MCF 10A (cell line): ENCODE results near the gene ULK4. TPM values are rescaled to one million over a fixed set of nuclear protein-coding genes. Genes with fewer than 3 reads are reported as not detected.

ENCODE experiments used
- BruUV-seq: library from RNA; stranded (reverse); fragments of 400-500 nt; replicated peaks from 2 replicates; lab custom pipeline; 2021; lab: Mats Ljungman, UMichigan
- CTCF ChIA-PET: fragments of 300-600 bp; sonication (Branson Sonifier 250); formaldehyde crosslinking; extraction: SDS; loops from one replicate; lab custom pipeline; 2021; ENCODE audit warnings: antibody characterized with exemption, inconsistent platforms; lab: Yijun Ruan, JAX
- POLR2A ChIA-PET: fragments of 300-600, 350-650 bp; sonication (Branson Sonifier 250); formaldehyde crosslinking; extraction: SDS; loops from one replicate; lab custom pipeline; 2020; ENCODE audit warnings: antibody characterized with exemption, inconsistent platforms; lab: Yijun Ruan, JAX
- DNase-seq: peaks from one replicate; pipeline ENCODE4 v3.0.0-alpha.2; 2018; ENCODE audit not compliant: unreplicated experiment
- H3K27ac Mint-ChIP-seq: one replicate; pipeline ENCODE4 v1.8.0; 2022; ENCODE audit warnings: mild to moderate bottlenecking, low read depth, mixed read lengths; ENCODE audit not compliant: unreplicated experiment
- H3K27me3 Mint-ChIP-seq: one replicate; pipeline ENCODE4 v1.8.0; 2022; ENCODE audit warnings: mixed read lengths; ENCODE audit not compliant: insufficient read depth, unreplicated experiment
- H3K36me3 Mint-ChIP-seq: one replicate; pipeline ENCODE4 v1.8.0; 2022; ENCODE audit warnings: mild to moderate bottlenecking, moderate library complexity, mixed read lengths; ENCODE audit not compliant: insufficient read depth, unreplicated experiment
- H3K4me1 Mint-ChIP-seq: one replicate; pipeline ENCODE4 v1.8.0; 2022; ENCODE audit warnings: mixed read lengths; ENCODE audit not compliant: insufficient read depth, unreplicated experiment
- H3K4me3 Mint-ChIP-seq: one replicate; pipeline ENCODE4 v1.8.0; 2022; ENCODE audit warnings: mild to moderate bottlenecking, moderate library complexity, mixed read lengths; ENCODE audit not compliant: unreplicated experiment
- H3K9me3 Mint-ChIP-seq: one replicate; pipeline ENCODE4 v1.8.0; 2022; ENCODE audit warnings: mixed read lengths; ENCODE audit not compliant: unreplicated experiment
- intact Hi-C: fragments of 100-400 bp; cut with micrococcal nuclease; formaldehyde crosslinking; loops from 2 replicates; pipeline ENCODE4 v1.14.1; 2022
- total RNA-seq: library from RNA; stranded (reverse); gene quantifications from 2 replicates; pipeline ENCODE4 v1.2.3, GENCODE V29; 2022
- TF ChIP-seq, protein P1 (sequence below): fragments of 200-600 bp; IDR thresholded peaks from one replicate; pipeline ENCODE4 v1.8.0; 2022; ENCODE audit warnings: antibody characterized with exemption, mild to moderate bottlenecking; ENCODE audit not compliant: unreplicated experiment

Gene ULK4
- total RNA-seq, 1 experiment from 2014 or later: 7.8 TPM

DNA sequence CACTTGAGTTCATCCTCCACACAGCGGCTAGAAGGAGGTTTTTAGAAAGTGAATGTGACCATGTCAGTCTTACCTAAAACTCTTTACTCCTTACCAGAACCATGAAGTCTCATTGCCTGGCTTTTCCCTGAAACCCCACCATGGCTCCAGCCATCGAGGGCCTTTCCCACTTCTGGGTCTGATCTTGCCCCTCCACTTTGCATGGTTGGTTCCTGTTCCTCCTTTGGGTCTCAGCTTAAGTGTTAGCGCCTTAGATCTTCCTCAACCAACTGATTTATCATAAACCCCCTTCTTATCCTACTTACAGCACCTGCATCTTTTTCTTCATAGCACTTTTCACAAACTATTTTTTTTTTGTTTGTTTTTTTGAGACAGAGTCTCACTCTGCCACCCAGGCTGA, 45.9 kb upstream of the ULK4 start:
- POLR2A ChIA-PET: no interaction called here
- H3K27ac Mint-ChIP-seq: no peak overlapping the region
- intact Hi-C loops: no loop called here
- no peaks in the 10 kb centered on the region for H3K36me3 Mint-ChIP-seq
- no peaks in the 10 kb centered on the region for H3K27me3 Mint-ChIP-seq
- DNase-seq: no peak
- TF ChIP-seq, protein P1, sequence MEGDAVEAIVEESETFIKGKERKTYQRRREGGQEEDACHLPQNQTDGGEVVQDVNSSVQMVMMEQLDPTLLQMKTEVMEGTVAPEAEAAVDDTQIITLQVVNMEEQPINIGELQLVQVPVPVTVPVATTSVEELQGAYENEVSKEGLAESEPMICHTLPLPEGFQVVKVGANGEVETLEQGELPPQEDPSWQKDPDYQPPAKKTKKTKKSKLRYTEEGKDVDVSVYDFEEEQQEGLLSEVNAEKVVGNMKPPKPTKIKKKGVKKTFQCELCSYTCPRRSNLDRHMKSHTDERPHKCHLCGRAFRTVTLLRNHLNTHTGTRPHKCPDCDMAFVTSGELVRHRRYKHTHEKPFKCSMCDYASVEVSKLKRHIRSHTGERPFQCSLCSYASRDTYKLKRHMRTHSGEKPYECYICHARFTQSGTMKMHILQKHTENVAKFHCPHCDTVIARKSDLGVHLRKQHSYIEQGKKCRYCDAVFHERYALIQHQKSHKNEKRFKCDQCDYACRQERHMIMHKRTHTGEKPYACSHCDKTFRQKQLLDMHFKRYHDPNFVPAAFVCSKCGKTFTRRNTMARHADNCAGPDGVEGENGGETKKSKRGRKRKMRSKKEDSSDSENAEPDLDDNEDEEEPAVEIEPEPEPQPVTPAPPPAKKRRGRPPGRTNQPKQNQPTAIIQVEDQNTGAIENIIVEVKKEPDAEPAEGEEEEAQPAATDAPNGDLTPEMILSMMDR: no peak
- no peaks in the 10 kb centered on the region for H3K9me3 Mint-ChIP-seq
- no peaks in the 10 kb centered on the region for H3K4me1 Mint-ChIP-seq
- no peak overlapping the region for H3K4me3 Mint-ChIP-seq
- CTCF ChIA-PET: interaction anchor here (0.7 to 1.0 kb wide), 2 partner anchors 87 to 92 kb away, joined by 3 to 4 read pairs; no protein-coding TSS in a partner anchor
- no TSS peak for BruUV-seq

DNA sequence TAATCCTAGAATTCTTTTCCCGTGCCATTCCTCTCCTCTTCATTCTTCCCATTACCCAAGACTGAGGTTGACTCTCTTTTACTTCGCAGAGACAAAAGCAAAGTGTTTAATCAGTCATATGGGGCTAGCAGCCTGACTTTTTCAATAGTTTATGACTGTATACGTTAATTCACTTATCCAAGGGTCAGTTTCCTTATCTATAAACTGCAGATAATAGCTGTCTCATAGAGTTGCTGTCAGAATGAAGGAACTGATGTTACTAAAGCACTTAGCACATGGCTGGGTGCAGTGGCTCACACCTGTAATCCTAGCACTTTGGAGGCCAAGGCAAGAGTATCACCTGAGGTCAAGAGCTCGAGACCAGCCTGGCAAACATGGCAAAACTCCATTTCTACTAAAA, 43.5 kb upstream of the ULK4 start:
- DNase-seq: no peak
- Mint-ChIP-seq H3K4me1 (no peaks in the 10 kb centered on the region), H3K36me3 (no peaks in the 10 kb centered on the region), H3K9me3 (peaks cover 6% of the 10 kb centered on the region), H3K27me3 (no peaks in the 10 kb centered on the region), H3K4me3 (no peak overlapping the region), H3K27ac (no peak overlapping the region)
- CTCF ChIA-PET: interaction anchor here (0.6 kb wide), 1 partner anchor 62 kb away, joined by 3 read pairs; no protein-coding TSS in a partner anchor
- BruUV-seq: no TSS peak
- TF ChIP-seq, protein P1: no peak
- intact Hi-C loops: no loop called here
- POLR2A ChIA-PET: no interaction called here

DNA sequence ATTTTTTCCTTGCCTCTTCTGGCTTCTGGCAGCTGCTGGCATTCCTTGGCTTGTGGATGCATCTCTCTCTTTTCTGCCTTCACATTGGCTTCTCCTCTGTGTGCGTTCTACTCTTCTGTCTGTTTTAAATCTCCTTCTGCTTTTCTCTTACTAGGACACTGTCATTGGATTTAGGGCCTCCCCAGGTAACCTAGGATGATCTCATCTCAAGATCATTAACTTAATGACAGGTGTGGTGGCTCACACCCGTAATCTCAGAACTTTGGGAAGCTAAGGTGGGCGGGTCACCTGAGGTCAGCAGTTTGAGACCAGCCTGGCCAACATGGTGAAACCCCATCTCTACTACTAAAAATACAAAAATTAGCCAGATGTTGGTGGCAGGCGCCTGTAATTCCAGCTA, 40.9 kb upstream of the ULK4 start:
- no peaks in the 10 kb centered on the region for H3K27me3 Mint-ChIP-seq
- CTCF ChIA-PET: no interaction called here
- no peaks in the 10 kb centered on the region for H3K36me3 Mint-ChIP-seq
- no peak overlapping the region for H3K4me3 Mint-ChIP-seq
- no peaks in the 10 kb centered on the region for H3K4me1 Mint-ChIP-seq
- POLR2A ChIA-PET: no interaction called here
- no TSS peak for BruUV-seq
- no peak overlapping the region for H3K27ac Mint-ChIP-seq
- H3K9me3 Mint-ChIP-seq: peaks cover 6% of the 10 kb centered on the region
- TF ChIP-seq, protein P1: no peak
- DNase-seq: no peak
- intact Hi-C loops: no loop called here

DNA sequence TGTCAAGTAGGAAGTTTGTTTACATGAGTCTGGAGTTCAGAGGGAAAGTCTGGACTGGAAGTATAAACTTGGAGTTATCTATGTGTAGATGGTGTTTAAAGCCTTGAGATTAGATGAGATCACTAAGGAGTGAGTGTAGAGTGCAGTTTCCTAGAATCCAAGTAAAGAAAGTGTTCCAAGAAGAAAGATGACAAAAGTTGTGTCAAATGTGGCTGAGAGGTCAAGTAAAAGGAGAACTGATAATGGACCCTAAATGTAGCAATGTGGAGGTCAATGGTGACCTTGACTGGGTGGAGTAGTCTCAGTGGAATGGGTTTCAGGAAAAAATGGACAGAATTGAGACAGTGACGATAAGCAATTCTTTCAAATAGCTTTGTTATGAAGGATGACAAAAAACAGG, 39.9 kb upstream of the ULK4 start:
- intact Hi-C loops: no loop called here
- Mint-ChIP-seq H3K27ac (no peak overlapping the region), H3K4me1 (no peaks in the 10 kb centered on the region), H3K9me3 (peaks cover 6% of the 10 kb centered on the region), H3K36me3 (no peaks in the 10 kb centered on the region), H3K27me3 (no peaks in the 10 kb centered on the region), H3K4me3 (no peak overlapping the region)
- POLR2A ChIA-PET: no interaction called here
- DNase-seq: no peak
- TF ChIP-seq, protein P1: no peak
- BruUV-seq: no TSS peak
- CTCF ChIA-PET: interaction anchor here (0.6 kb wide), 1 partner anchor 1252 kb away, joined by 4 read pairs; no protein-coding TSS in a partner anchor
